IPS DF 6.9 (cell line): ENCODE measurements around the gene TCF7L2.
"Not testable (repeated sequence)": the region's sequence is repeated elsewhere in the genome, so short reads cannot be mapped to it uniquely, and the experiment has no call there.

ENCODE experiments used
- DNase-seq: peaks from one replicate; pipeline ENCODE4 v3.0.0-alpha.2; 2013; ENCODE audit warnings: low read depth, low spot score
- H3K27ac ChIP-seq: one replicate; pipeline ENCODE4 v1.5.1; 2013; ENCODE audit warnings: low read length, control low read depth
- H3K27me3 ChIP-seq: 2 replicates; pipeline ENCODE4 v1.6.1; 2013; ENCODE audit warnings: mild to moderate bottlenecking, low read length; ENCODE audit not compliant: control insufficient read depth, insufficient read depth
- H3K36me3 ChIP-seq: 2 replicates; pipeline ENCODE4 v1.6.1; 2013; ENCODE audit warnings: low read length; ENCODE audit not compliant: control insufficient read depth, insufficient read depth
- H3K4me1 ChIP-seq: 2 replicates; pipeline ENCODE4 v1.6.1; 2013; ENCODE audit warnings: low read length; ENCODE audit not compliant: control insufficient read depth, insufficient read depth
- H3K4me3 ChIP-seq: 2 replicates; pipeline ENCODE4 v1.5.1; 2013; ENCODE audit warnings: mild to moderate bottlenecking, low read length
- H3K9me3 ChIP-seq: 2 replicates; pipeline ENCODE4 v1.6.1; 2013; ENCODE audit warnings: low read length, inconsistent platforms; ENCODE audit not compliant: control insufficient read depth, insufficient read depth
- WGBS: extraction: QIAGEN DNeasy Blood & Tissue Kit; methylation state at CpG from one replicate; pipeline ENCODE4 v1.1.7; 2013; ENCODE audit warnings: mixed read lengths, missing lambda C conversion rate; ENCODE audit not compliant: insufficient read length, insufficient coverage; 5-methylcytosine and 5-hydroxymethylcytosine counted together

TCF7L2 gene

GRCh38 chr10:113108194-113108835 is 158.3 kb downstream of the TCF7L2 start:
- no CpG with 5 or more reads among the region's 15 CpGs for WGBS
- Histone ChIP-seq H3K36me3 (no peaks in the 10 kb centered on the region), H3K4me3 (no peak overlapping the region), H3K9me3 (no peaks in the 10 kb centered on the region), H3K27ac (no peak overlapping the region), H3K27me3 (no peaks in the 10 kb centered on the region), H3K4me1 (peaks cover 3% of the 10 kb centered on the region; the same call in 1 of the 2 replicates)
- peak; percentile 43 for DNase-seq

GRCh38 chr10:113108948-113109347 is 158.9 kb downstream of the TCF7L2 start:
- no CpG with 5 or more reads among the region's 8 CpGs for WGBS
- Histone ChIP-seq H3K9me3 (no peaks in the 10 kb centered on the region), H3K4me3 (no peak overlapping the region), H3K27ac (no peak overlapping the region), H3K27me3 (no peaks in the 10 kb centered on the region), H3K36me3 (no peaks in the 10 kb centered on the region), H3K4me1 (peaks cover 3% of the 10 kb centered on the region; the same call in 1 of the 2 replicates)
- no peak for DNase-seq

- not testable (repeated sequence) for H3K9me3 ChIP-seq, H3K4me3 ChIP-seq, DNase-seq, H3K27ac ChIP-seq, H3K36me3 ChIP-seq, H3K27me3 ChIP-seq, H3K4me1 ChIP-seq
- WGBS = no CpG with 5 or more reads among the region's 4 CpGs
Observed at GRCh38 chr10:113109482-113109881, 159.4 kb downstream of the TCF7L2 start.

- no peak overlapping the region for H3K27ac ChIP-seq
- WGBS = no CpG with 5 or more reads among the region's 3 CpGs
- peaks cover 3% of the 10 kb centered on the region; the same call in 1 of the 2 replicates for H3K4me1 ChIP-seq
- H3K27me3 ChIP-seq = no peaks in the 10 kb centered on the region
- DNase-seq = no peak
- no peaks in the 10 kb centered on the region for H3K9me3 ChIP-seq
- H3K4me3 ChIP-seq = no peak overlapping the region
- H3K36me3 ChIP-seq = no peaks in the 10 kb centered on the region
Observed at GRCh38 chr10:113111260-113111659, 161.2 kb downstream of the TCF7L2 start.

GRCh38 chr10:113111900-113112853 is 162.1 kb downstream of the TCF7L2 start:
- H3K4me1 ChIP-seq = peaks cover 3% of the 10 kb centered on the region; the same call in 1 of the 2 replicates
- no peak overlapping the region for H3K27ac ChIP-seq

GRCh38 chr10:113113241-113113640 is 163.2 kb downstream of the TCF7L2 start:
- no peak for DNase-seq
- H3K36me3 ChIP-seq = no peaks in the 10 kb centered on the region
- H3K4me1 ChIP-seq = 0 out of 2 replicates have a peak, but pooled peaks cover 1% of the 10 kb centered on the region
- no CpG with 5 or more reads among the region's 5 CpGs for WGBS
- H3K27ac ChIP-seq = no peak overlapping the region
- H3K9me3 ChIP-seq = no peaks in the 10 kb centered on the region
- H3K4me3 ChIP-seq = no peak overlapping the region
- H3K27me3 ChIP-seq = no peaks in the 10 kb centered on the region

More at GRCh38 chr10:113111900-113112853, 162.1 kb downstream of the TCF7L2 start:
- Histone ChIP-seq H3K27me3 (no peaks in the 10 kb centered on the region), H3K9me3 (no peaks in the 10 kb centered on the region), H3K4me3 (no peak overlapping the region), H3K36me3 (no peaks in the 10 kb centered on the region)
- no peak for DNase-seq
- WGBS = no CpG with 5 or more reads among the region's 12 CpGs

GRCh38 chr10:113113918-113114317 is 163.9 kb downstream of the TCF7L2 start:
- Histone ChIP-seq H3K36me3 (no peaks in the 10 kb centered on the region), H3K27ac (no peak overlapping the region), H3K27me3 (no peaks in the 10 kb centered on the region), H3K4me3 (no peak overlapping the region), H3K9me3 (no peaks in the 10 kb centered on the region), H3K4me1 (0 out of 2 replicates have a peak, but pooled peaks cover 1% of the 10 kb centered on the region)
- no peak for DNase-seq
- no CpG with 5 or more reads among the region's 1 CpG for WGBS

GRCh38 chr10:113115556-113115955 is 165.5 kb downstream of the TCF7L2 start:
- no peak overlapping the region for H3K4me3 ChIP-seq
- H3K36me3 ChIP-seq = no peaks in the 10 kb centered on the region
- no CpG with 5 or more reads among the region's 10 CpGs for WGBS
- H3K4me1 ChIP-seq = peaks cover 1% of the 10 kb centered on the region; the same call in 1 of the 2 replicates
- H3K27ac ChIP-seq = no peak overlapping the region
- no peak for DNase-seq
- H3K9me3 ChIP-seq = no peaks in the 10 kb centered on the region
- no peaks in the 10 kb centered on the region for H3K27me3 ChIP-seq

GRCh38 chr10:113118882-113119281 is 168.8 kb downstream of the TCF7L2 start:
- Histone ChIP-seq H3K36me3 (no peaks in the 10 kb centered on the region), H3K9me3 (no peaks in the 10 kb centered on the region), H3K4me1 (no peaks in the 10 kb centered on the region; the same call in 1 of the 2 replicates), H3K27me3 (no peaks in the 10 kb centered on the region), H3K4me3 (no peak overlapping the region), H3K27ac (no peak overlapping the region)
- WGBS = no CpG with 5 or more reads among the region's 15 CpGs
- DNase-seq = no peak

GRCh38 chr10:113119801-113120200 is 169.8 kb downstream of the TCF7L2 start:
- Histone ChIP-seq H3K27me3 (no peaks in the 10 kb centered on the region), H3K9me3 (no peaks in the 10 kb centered on the region), H3K4me3 (no peak overlapping the region), H3K4me1 (no peaks in the 10 kb centered on the region; the same call in 1 of the 2 replicates), H3K27ac (no peak overlapping the region), H3K36me3 (no peaks in the 10 kb centered on the region)
- no peak for DNase-seq
- WGBS = no CpG with 5 or more reads among the region's 14 CpGs
